ENCODE data around the gene POTEF.
"Not testable (repeated sequence)": the region's sequence is repeated elsewhere in the genome, so short reads cannot be mapped to it uniquely, and the experiment has no call there.

The POTEF gene

GRCh38 chr2:130151145-130151512, 22.1 kb upstream of the POTEF start:
- not testable (repeated sequence) for H2BK120ac ChIP-seq (ENCODE audit: low read depth, low read length); H2AK5ac ChIP-seq (ENCODE audit: low read length); H3K4ac ChIP-seq (ENCODE audit: low read depth, low read length); H2BK5ac ChIP-seq (ENCODE audit: low read length); H3K9ac ChIP-seq (ENCODE audit: low read length); H4K8ac ChIP-seq (ENCODE audit: low read depth, low read length); H3K4me1 ChIP-seq (ENCODE audit: control insufficient read depth, low read depth, low read length); H2BK15ac ChIP-seq (replicated peaks; ENCODE audit: low read depth); H4K5ac ChIP-seq (ENCODE audit: low read length); H3K79me1 ChIP-seq (ENCODE audit: low read length); H3K23ac ChIP-seq (ENCODE audit: low read length); H3K4me3 ChIP-seq (ENCODE audit: low read length); H3K4me2 ChIP-seq (ENCODE audit: low read length); H3K27ac ChIP-seq (ENCODE audit: low read depth, low read length); DNase-seq; H3K56ac ChIP-seq (ENCODE audit: low read length); H3K27me3 ChIP-seq (ENCODE audit: insufficient read depth, low read length, poor library complexity); H3K79me2 ChIP-seq (ENCODE audit: control insufficient read depth, insufficient read depth, low read length); H3K18ac ChIP-seq (ENCODE audit: low read length); H3K36me3 ChIP-seq (ENCODE audit: control insufficient read depth, insufficient read depth, low read length)
- WGBS (ENCODE audit: extremely low coverage, insufficient coverage, low lambda C conversion rate) = no CpG with 5 or more reads among the region's 5 CpGs

GRCh38 chr2:130150181-130151144, 21.4 kb upstream of the POTEF start:
- Histone ChIP-seq H4K5ac (ENCODE audit: low read length) (no peak overlapping the region), H2BK120ac (ENCODE audit: low read depth, low read length) (no peak overlapping the region), H3K27me3 (ENCODE audit: insufficient read depth, low read length, poor library complexity) (no peaks in the 10 kb centered on the region), H2AK5ac (ENCODE audit: low read length) (no peak overlapping the region), H3K4me2 (ENCODE audit: low read length) (no peak overlapping the region), H3K27ac (ENCODE audit: low read depth, low read length) (no peak overlapping the region), H3K4me3 (ENCODE audit: low read length) (no peak overlapping the region), H3K18ac (ENCODE audit: low read length) (no peak overlapping the region), H4K8ac (ENCODE audit: low read depth, low read length) (no peak overlapping the region), H3K36me3 (ENCODE audit: control insufficient read depth, insufficient read depth, low read length) (no peaks in the 10 kb centered on the region), H3K23ac (ENCODE audit: low read length) (no peak overlapping the region), H3K79me1 (ENCODE audit: low read length) (no peaks in the 10 kb centered on the region), H3K4ac (ENCODE audit: low read depth, low read length) (no peak overlapping the region), H2BK15ac (replicated peaks; ENCODE audit: low read depth) (no peak overlapping the region), H2BK5ac (ENCODE audit: low read length) (no peak overlapping the region), H3K79me2 (ENCODE audit: control insufficient read depth, insufficient read depth, low read length) (no peaks in the 10 kb centered on the region), H3K4me1 (ENCODE audit: control insufficient read depth, low read depth, low read length) (no peaks in the 10 kb centered on the region), H3K9ac (ENCODE audit: low read length) (no peak overlapping the region), H3K56ac (ENCODE audit: low read length) (no peak overlapping the region)
- DNase-seq = no peak
- WGBS (ENCODE audit: extremely low coverage, insufficient coverage, low lambda C conversion rate) = no CpG with 5 or more reads among the region's 23 CpGs

- H3K23ac ChIP-seq (ENCODE audit: low read length); H3K4ac ChIP-seq (ENCODE audit: low read depth, low read length); H4K5ac ChIP-seq (ENCODE audit: low read length); H3K4me2 ChIP-seq (ENCODE audit: low read length); H3K18ac ChIP-seq (ENCODE audit: low read length); H2BK5ac ChIP-seq (ENCODE audit: low read length); H2AK5ac ChIP-seq (ENCODE audit: low read length); H3K36me3 ChIP-seq (ENCODE audit: control insufficient read depth, insufficient read depth, low read length); H3K56ac ChIP-seq (ENCODE audit: low read length); DNase-seq; H3K4me3 ChIP-seq (ENCODE audit: low read length); H3K4me1 ChIP-seq (ENCODE audit: control insufficient read depth, low read depth, low read length); H3K79me2 ChIP-seq (ENCODE audit: control insufficient read depth, insufficient read depth, low read length); H3K27ac ChIP-seq (ENCODE audit: low read depth, low read length); H3K9ac ChIP-seq (ENCODE audit: low read length); H2BK15ac ChIP-seq (replicated peaks; ENCODE audit: low read depth); H3K79me1 ChIP-seq (ENCODE audit: low read length); H4K8ac ChIP-seq (ENCODE audit: low read depth, low read length); H3K27me3 ChIP-seq (ENCODE audit: insufficient read depth, low read length, poor library complexity); H2BK120ac ChIP-seq (ENCODE audit: low read depth, low read length): not testable (repeated sequence)
- WGBS (ENCODE audit: extremely low coverage, insufficient coverage, low lambda C conversion rate) = no CpG with 5 or more reads among the region's 6 CpGs
These were observed 19.5 kb upstream of the POTEF start for GRCh38 chr2:130148515-130148914.

GRCh38 chr2:130145006-130145414, 16.0 kb upstream of the POTEF start, which contains the start of gene CCDC74B:
TSS of gene CCDC74B (minus strand) at chr2:130145112. CDS start at chr2:130144996, 116 bp downstream.
- H3K18ac ChIP-seq (ENCODE audit: low read length); H2BK5ac ChIP-seq (ENCODE audit: low read length); H2BK15ac ChIP-seq (replicated peaks; ENCODE audit: low read depth); H3K36me3 ChIP-seq (ENCODE audit: control insufficient read depth, insufficient read depth, low read length); H3K4me2 ChIP-seq (ENCODE audit: low read length); H3K79me2 ChIP-seq (ENCODE audit: control insufficient read depth, insufficient read depth, low read length); H3K4me1 ChIP-seq (ENCODE audit: control insufficient read depth, low read depth, low read length); H2BK120ac ChIP-seq (ENCODE audit: low read depth, low read length); H3K23ac ChIP-seq (ENCODE audit: low read length); H2AK5ac ChIP-seq (ENCODE audit: low read length); H3K4ac ChIP-seq (ENCODE audit: low read depth, low read length); H3K79me1 ChIP-seq (ENCODE audit: low read length); H4K8ac ChIP-seq (ENCODE audit: low read depth, low read length); H3K27ac ChIP-seq (ENCODE audit: low read depth, low read length); H3K27me3 ChIP-seq (ENCODE audit: insufficient read depth, low read length, poor library complexity); H3K4me3 ChIP-seq (ENCODE audit: low read length); H4K5ac ChIP-seq (ENCODE audit: low read length): not testable (repeated sequence)
- Histone ChIP-seq H3K56ac (ENCODE audit: low read length) (peak within 1 kb of the TSS; percentile 64), H3K9ac (ENCODE audit: low read length) (peak within 1 kb of the TSS; percentile 19)
- WGBS (ENCODE audit: extremely low coverage, insufficient coverage, low lambda C conversion rate) = no CpG with 5 or more reads among the region's 30 CpGs
- peak; percentile 73 for DNase-seq

- not testable (repeated sequence) for H3K4me1 ChIP-seq (ENCODE audit: control insufficient read depth, low read depth, low read length); H3K9ac ChIP-seq (ENCODE audit: low read length); H3K27ac ChIP-seq (ENCODE audit: low read depth, low read length); DNase-seq; H3K4me2 ChIP-seq (ENCODE audit: low read length); H4K8ac ChIP-seq (ENCODE audit: low read depth, low read length); H3K27me3 ChIP-seq (ENCODE audit: insufficient read depth, low read length, poor library complexity); H3K4me3 ChIP-seq (ENCODE audit: low read length); H3K79me2 ChIP-seq (ENCODE audit: control insufficient read depth, insufficient read depth, low read length); H3K79me1 ChIP-seq (ENCODE audit: low read length); H4K5ac ChIP-seq (ENCODE audit: low read length); H3K56ac ChIP-seq (ENCODE audit: low read length); H3K36me3 ChIP-seq (ENCODE audit: control insufficient read depth, insufficient read depth, low read length); H2BK5ac ChIP-seq (ENCODE audit: low read length); H2BK120ac ChIP-seq (ENCODE audit: low read depth, low read length); H2BK15ac ChIP-seq (replicated peaks; ENCODE audit: low read depth); H3K18ac ChIP-seq (ENCODE audit: low read length); H2AK5ac ChIP-seq (ENCODE audit: low read length); H3K23ac ChIP-seq (ENCODE audit: low read length)
- peak overlapping the region; percentile 12 for H3K4ac ChIP-seq (ENCODE audit: low read depth, low read length)
- no CpG with 5 or more reads among the region's 28 CpGs for WGBS (ENCODE audit: extremely low coverage, insufficient coverage, low lambda C conversion rate)
These were observed 14.4 kb upstream of the POTEF start for GRCh38 chr2:130143266-130144039.
